Activated CD4-positive, alpha-beta T cell treated with anti-CD3 and anti-CD28 coated beads for 1 hour (primary cell): Measurements from ENCODE around the gene MTHFD2.

Source experiments
- DNase-seq: peaks from one replicate; pipeline ENCODE4 v3.0.0-alpha.2; 2020

The MTHFD2 gene

DNA sequence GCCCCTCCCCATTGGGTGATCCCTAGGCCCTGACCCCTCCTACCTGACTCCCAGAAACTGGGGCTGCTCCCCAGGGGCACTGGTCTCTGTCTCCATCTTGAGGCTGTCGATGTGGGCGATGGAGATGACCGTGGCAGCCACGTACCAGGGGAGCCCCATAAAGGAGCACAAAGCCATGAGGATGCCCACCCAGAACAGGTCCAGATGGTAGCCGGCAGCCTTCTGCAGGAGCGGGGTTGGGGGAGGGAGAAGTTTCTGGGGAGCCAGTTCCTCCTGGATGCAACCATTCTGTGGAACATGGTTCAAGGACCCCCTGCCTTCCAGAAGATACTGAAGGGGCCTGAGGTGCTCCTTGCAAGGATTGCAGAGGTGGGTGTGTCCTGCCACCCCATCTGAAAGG is 34.0 kb downstream of the MTHFD2 start:
- no peak for DNase-seq

DNA sequence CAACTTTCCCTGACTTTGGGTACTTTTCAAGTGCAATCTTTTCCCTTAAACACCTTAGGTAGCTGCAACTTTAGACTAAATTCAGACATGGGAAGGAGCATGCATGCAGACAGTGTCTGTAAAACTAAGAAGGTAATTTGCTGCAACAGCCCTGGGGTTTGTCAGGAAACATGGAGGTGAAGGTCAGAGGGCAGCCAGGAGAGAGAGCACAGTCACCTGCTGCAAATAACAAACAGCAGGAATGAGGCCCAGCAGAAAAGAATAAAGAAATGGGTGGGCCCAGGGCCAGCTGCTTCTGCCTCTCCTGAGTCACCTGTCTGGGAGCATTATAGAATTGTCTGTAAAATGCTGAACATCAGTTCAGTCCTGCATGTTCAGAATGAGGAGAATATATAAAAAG is 35.2 kb downstream of the MTHFD2 start:
- no peak for DNase-seq

DNA sequence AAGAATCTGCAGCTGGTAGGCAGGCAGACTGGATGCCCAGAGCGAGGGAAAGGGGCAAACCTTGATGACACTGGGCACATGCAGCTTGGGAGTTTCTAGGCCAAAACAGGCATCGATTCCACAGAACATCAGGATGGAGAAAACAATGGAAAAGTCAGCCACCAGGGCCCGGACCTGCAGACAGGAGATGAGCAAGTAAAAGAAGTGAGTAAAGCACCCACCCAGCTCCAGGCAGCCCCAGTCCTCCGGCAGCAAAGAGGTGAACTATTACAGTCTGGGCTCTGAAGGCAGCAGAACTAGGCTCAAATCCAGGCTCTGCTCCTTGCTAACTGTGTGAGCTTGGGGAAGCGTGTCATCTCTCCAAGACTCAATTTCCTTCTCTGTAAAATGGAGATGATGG is 36.6 kb downstream of the MTHFD2 start:
- DNase-seq: no peak

DNA sequence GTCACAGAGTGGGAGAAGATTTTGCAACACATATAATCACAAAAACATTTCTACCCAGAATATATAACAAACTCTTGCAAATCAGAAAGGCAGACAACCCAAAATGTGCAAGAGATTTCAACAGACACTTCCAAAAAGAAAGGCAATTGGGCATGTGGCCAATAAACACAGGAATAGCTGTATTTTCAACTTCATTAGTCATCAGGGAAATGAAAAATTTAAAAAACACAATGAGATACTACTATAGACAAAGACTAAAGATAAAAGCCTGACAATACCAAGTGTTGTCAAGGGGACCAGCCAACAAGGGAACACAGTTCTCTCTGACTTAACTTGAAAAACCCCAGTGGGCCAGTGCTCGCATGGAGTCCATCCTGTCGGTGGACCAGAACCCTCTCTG is 40.5 kb downstream of the MTHFD2 start:
- no peak for DNase-seq

DNA sequence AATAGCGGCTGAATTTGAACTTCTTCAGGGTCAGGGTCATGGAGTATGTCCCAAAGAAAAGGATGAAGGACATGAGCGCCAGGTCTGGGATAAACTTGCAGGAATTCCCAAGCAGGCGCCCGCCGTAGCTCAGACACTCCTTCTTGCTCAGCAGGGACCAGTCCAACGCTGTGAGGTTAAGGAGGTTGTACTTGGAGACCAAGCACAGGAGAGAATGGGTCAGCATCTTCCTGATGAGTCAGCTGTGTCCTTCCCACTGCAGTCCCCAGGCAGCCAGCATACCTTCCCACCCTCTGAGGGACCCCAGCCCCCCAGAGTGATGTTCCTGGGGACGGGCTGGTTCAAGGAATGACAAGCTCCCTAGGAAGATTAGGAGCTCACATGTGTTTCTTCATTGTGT is 40.9 kb downstream of the MTHFD2 start:
- no peak for DNase-seq

DNA sequence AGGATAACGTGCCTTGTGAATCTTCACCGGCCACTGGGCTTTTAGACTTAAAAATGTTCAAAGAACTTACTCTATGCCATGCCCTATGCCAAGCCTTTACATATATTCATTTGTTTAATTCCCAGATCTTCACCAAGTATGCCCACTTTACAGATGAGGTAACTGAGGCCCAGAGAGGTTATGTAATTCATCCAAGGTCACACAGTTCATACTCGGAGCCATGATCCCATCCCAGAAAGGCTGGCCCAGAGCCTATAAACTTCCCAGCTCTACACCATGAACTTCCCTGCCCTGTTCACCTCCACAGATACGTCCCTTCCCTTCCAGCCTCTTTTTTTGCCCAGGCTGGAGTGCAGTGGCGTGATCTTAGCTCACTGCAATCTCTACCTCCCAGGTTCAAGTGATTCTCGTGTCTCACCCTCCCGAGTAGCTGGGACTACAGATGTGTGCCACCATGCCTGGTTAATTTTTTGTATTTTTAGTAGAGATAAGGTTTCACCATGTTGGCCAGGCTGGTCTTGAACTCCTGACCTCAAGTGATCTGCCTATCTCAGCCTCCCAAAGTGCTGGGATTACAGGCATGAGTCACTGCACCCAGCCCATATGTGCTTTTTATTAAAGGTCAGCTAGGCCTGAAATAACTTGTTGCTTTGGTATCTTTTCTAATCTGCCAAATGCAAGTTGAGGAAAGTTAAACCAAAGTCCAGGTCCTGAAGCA is 44.1 kb downstream of the MTHFD2 start:
- no peak for DNase-seq

DNA sequence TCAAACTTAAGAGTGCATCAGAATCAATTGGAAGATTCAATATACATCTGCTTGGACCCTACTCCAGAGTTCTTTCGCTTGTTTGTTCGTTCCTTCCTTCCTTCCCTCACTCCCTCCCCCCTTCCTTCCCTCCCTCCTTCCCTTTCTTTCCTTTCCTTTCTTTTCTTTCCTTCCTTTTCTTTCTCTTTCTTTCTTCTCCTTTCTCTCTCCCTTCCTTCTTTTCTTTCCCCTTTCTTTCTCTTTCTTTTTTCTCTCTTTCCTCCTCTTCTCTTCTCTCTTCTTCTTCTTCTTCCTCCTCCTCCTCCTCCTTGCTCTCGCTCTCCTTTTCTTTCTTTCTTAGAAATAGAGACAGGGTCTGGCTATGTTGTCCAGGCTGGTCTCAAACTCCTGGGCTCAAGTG is 45.9 kb downstream of the MTHFD2 start:
- DNase-seq: no peak

DNA sequence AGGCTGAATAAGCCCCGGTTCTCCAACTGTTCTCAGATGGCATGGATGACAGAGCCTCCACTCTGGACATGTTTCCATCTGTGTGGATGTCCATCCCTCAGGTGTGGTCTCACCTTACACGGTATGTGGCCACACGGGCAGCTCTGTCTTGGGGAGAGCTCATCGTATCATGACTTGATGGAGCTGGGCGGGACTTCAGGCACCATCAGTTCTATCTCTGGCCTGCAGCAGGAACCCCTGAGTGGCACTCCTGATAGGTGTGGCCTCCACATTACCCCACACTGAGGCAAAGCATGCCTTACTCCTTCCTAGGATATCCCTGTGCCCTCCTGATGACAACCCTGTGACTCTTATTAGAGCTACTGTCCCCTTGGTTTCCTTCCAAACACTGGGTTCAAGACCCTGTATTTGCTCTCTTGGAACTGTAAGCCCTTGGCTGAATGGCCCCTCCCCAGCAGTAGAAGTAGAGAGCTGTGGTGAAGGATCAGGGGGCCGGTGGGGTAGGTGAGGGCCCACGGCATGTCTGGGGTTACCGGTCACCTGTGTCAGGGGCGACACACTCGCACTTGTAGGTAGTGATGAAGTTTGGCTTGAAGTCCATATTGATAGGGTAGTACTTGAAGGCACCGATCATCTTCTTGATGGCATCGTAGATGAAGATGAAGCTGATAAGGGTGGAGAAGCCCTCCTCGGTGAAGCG is 48.2 kb downstream of the MTHFD2 start:
- DNase-seq: no peak

DNA sequence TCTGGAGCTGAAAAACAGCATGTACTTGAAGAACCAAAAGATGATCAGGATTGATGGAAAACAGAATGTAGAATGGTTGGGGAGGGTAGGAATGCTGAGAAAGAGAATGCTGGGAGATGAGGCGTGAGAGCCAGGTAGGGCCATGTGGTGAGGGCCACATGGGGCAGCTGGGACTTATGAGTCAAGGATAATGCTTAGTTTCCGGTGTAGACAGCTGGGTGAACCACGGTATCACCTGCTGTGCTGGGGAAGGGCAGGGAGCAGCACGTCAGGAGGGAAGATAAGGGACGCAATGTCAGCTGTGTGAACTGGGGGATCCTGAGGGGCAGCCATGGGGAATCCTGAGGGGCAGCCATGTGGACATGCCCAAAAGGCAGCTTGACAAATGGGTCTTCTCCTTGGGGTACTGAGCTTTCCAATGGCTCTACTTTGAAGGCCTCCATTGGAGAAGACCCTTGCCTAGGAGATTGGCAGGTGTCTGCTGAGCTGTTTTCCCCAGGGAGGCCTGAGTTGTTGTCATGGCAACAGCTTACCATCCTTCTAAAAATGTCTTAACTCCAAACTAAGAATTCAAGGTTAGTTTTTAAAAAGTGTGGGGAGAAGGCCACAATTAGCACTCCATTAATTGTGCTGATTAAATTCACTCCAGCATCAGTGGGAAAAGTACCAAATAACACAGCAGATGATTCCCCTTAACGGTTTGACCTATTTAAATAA is 51.1 kb downstream of the MTHFD2 start:
- no peak for DNase-seq

DNA sequence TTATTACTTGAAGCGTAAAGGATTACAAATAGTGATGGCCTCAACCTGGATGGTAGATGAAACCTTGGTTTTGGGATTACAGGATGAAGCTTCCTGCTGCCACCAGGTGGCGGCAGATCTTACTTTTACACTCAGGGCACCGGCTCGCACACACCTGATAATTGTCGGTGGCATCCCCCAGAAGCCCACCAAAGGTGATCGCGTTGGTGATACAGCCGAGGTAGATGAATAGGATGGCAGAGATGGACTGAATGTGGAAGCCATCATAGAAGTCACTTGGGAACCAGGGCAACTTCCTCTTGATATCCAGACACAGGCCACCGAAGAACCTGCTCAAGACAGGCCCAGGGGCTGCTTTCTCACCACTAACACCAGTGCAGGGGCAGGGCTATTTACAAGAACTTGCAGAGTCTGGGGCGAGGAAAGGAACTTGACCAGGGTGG is 51.8 kb downstream of the MTHFD2 start:
- peak; percentile 30 for DNase-seq

DNA sequence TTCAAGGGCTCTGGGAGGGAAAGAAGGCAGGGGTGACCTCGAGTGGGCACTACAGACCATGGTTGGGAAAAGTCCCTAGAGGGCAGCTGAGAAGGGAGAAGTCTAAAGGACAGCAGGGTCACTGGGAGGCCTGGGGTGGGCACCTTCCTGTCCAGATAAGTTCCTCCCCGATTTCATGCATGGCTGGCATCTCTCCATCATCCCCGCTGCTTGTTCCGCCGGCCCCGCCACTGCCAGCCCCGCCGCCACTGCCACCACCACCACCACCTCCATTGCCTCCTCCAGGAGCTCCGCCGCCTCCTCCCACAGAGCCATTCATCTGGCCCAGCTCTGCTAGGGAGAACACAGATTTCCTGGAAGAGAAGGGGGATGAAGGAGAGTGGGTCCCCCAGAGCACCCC is 53.6 kb downstream of the MTHFD2 start:
- no peak for DNase-seq

DNA sequence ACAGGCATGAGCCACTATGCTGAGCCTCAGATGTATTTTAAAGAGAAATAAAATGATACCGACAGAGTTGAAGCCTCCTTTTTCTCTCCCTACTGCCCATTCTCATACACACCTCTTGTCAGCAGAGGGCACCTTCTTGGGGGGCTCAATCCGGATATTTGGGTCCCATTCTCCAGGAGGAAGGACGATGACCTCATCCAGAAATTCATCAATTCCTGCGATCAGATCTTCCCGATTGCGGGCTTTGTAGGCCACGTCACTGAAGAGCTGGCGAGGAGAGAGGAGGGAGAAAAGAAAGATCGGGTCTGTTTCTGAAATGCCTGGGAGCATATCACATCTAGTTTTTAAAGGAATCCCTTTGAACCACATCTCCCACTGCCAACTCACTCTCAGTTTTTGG is 54.4 kb downstream of the MTHFD2 start:
- DNase-seq: no peak

DNA sequence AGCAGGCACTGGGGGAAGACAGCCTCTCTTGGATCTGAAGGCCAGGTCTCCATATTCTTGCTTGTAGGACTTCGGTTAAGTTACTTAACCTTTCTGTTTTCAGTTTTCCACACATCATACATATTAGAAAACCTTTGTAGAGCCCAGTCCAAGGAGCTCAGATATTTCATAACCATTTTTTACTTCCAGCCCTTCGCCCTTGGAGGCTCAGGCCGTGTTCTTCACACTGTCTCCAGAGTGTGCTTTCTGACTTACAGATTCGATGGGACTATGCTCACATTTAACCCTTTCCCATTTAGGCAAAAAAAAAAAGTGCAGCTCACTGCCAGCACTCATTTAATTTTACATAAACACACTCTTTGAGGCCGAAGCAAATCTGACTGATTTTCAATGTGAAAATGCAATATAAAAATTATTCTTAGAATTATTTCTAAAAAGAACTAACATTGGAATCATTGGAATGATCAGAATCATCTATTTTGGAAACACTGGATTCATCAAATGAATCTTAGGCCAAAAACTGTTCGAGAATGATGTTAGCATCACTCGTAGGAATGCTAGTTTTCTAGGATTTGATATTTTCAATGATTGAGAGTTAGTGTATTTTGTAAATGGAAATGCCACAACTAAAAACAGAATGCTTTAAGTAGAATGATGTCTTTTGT is 55.0 kb downstream of the MTHFD2 start:
- no peak for DNase-seq

DNA sequence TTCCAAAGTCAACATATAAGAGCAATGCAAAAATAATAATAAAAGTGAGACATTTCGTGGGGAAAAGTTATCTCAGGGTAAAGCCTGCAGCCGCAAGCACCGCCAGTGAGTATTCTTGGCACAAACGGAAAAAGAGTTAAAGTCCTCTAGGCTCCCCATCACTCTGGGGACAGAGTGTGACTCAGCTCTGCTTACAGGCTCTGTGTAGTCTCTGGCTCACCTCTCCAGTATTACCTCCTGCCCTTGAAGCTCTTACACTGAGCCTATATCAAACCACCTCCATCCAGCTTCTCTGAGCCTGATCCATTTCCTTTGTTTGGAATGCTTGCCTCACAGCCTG is 55.5 kb downstream of the MTHFD2 start:
- no peak for DNase-seq

DNA sequence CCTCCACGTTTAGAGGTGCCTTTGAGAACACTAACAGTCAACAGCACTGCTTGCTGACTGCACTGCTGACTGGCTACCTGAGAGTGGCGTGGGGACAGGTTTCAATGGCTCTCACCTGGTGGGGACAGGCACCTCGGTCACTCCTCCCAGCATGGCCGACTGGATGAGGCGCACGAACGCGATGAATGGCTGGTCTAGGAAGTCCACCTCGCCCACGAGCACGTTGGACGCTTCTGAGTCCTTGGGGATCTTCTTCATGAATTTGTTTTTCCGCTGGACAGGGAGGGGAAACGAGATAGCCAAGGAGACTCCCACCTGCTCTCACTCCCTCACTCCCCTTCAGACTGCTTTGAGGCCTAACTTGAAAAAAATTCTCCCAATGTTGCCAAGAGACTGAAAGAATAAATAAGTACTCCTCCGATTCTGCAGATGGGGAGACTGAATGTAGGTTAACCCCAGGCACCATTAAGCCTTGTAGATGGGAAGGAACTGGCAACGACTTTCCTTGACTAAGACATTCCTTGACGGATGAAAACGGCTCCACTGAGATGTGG is 57.3 kb downstream of the MTHFD2 start:
- no peak for DNase-seq

DNA sequence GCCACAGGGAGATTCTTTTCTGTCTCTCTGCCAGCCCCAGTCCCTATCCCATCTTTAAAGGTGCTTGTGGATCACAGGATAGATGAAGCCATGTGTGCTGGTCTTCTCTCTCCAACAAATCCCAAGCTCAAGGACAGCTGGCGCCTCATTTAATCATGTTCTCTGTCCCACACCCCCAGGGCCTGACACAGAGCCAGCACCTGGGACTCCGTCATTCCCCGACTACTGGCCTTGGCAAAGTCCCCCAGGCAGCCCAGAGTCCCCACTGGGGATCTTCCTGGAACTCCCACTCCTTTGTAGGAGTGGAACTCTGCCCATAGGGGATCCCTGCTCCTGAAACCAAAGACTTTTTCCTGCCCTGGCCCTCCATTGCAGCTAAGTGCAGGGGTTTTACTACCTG is 60.8 kb downstream of the MTHFD2 start:
- no peak for DNase-seq

DNA sequence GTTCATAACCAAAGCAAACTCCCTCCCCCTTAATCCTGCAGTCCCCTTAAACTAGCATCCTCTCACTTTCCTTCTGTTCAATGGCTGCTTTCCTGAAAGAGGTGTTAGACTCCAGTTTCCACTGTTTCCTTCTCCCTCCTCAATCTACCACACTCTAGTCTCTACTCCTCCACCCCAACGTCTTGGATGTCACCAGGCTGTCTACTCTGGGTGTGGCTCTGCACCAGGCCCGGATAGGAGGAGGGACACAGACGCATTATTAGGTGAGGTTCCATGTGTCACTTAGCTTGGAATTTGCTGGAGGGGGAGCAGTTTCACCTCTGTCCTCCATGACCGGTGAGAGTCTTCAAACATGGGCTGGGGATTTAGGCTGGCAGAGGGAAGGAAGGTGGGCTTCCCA is 61.3 kb downstream of the MTHFD2 start:
- DNase-seq: no peak

DNA sequence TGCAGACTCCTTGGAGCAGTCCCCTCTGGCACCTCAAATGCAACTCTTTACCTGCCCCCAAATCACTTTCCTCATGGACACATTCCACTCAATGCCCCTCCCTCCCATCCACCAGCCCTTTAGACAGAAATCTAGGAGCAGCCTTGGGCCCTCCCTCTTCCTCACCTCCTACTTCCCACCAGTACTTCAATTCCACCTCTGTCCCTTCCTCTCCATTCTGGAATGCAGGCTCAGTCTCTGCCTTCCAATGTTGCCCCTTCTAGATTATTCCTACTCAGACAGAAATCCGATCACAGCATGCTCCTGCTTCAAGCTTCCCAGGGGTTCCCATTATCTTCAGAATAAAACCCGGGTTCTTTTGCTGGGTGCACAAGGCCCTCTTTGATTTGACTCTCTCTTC is 62.1 kb downstream of the MTHFD2 start:
- DNase-seq: no peak

DNA sequence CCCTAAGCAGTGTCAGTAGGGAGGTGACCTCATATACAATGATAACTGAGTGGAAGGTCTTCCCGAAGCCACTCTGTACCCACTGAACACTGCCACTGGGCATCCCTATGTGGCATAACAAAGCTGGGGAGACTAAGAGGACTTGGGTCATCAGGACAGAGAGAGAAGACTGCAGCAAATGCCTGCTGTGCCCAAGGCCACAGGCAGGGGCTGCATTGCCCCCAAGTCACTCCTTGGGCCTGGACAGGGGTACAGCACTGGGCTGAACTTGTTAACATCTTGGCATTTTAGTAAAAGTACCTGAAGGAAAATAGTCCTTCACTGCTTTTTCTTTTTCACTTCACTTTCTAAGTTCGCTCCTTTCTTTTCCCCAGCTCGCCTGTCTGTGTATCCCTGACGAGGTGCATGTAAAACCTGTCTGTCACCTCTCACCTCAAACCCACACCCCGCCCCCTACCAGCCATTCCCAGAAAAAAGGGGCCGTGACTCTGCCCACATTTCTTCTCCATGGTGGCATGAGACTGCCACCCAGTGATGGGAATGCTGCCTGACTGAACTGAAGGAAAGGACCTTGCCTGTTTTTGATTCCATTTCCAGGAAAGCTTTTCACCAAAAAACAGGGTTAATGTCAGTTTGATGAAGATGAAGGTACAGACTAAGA is 62.9 kb downstream of the MTHFD2 start:
- no peak for DNase-seq

DNA sequence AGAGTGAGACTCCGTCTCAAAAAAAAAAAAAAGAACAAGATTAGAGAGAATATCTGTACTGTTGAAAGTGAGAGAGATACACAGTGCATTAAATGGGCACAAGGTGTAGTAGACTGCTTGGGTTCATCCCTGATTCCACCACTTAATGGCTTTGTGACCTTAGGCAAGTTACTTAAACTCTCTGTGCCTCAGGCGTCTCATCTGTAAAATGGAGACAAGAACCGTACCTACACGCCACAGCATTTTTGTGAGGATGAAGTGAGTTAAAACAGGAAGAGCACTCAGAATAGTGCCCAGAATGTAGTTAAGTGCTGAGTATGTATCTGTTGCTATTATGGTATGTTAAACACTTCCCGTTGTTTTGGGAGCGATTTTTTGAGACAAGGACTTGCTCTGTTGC is 64.3 kb downstream of the MTHFD2 start:
- no peak for DNase-seq

DNA sequence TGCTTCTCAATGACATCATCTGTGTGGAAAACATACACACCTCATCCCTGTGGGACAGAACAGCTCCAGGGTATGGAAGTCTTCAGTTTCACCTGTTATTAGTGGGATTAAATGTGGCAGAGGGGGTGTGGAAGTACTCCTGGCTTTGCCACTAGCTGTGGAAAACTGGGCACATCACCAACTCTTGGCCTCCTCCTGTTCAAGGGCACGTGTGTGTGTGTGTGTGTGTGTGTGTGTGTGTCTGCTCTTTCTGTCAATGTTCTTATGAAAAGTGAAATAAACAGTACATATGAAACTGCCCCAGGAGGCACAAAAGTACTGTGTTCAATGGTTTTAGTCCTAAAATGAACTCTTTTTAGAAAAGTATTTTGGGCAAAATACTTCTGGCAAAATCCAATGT is 65.9 kb downstream of the MTHFD2 start:
- no peak for DNase-seq

DNA sequence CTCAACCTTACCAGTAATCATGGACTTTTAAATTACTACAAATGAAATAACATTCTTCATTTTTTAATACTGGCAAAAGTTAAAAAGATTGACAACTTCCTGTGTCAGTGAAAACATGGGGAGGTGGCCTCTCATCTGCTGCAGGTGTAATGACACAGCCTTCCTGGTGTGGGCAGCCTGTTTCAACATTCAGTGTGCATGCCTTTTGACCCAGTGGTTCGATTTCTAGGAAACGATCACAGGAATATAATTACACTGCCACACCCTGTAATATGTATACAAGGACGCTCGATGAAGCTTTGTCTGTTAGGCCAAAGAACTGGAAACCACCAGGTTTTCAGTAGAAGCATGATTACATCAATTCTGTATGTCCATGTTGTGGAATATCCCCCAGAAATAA is 68.7 kb downstream of the MTHFD2 start:
- peak; percentile 19 for DNase-seq
